T-cell (primary cell): Measurements from ENCODE around the gene ERAP2. TPM values are rescaled to one million over a fixed set of nuclear protein-coding genes. Genes with fewer than 3 reads are reported as not detected.

Experiments
- ATAC-seq, 4 experiments: fragments of 200-7000 bp in 3 of 4; fragments of 150-1000 bp in 1 of 4; cut with Tn5 transposase; replicated peaks in 1 of 4; 1 replicate in 3 of 4; 2 replicates in 1 of 4; pipeline ENCODE4 v1.10.0; 2021; ENCODE audit warnings: moderate library complexity in 3 of 4, mild to moderate bottlenecking in 2 of 4, moderate number of reproducible peaks in 1 of 4
- CTCF ChIA-PET, 2 donors: fragments of 300-600 bp; sonication (Branson Sonifier 250); formaldehyde crosslinking; loops; one replicate each; lab custom pipeline; 2022; ENCODE audit warnings: antibody characterized with exemption in 2 of 2; lab: Charles Lee
- POLR2A ChIA-PET, 2 donors: fragments of 300-600 bp; sonication (Branson Sonifier 250); formaldehyde crosslinking; loops; one replicate each; lab custom pipeline; 2022; ENCODE audit warnings: antibody characterized with exemption in 2 of 2; lab: Charles Lee
- DNase-seq, 35 experiments: peaks; one replicate each; pipeline versions ENCODE4 v3.0.0 to v3.0.0-alpha.2; 2013 to 2023
- H3K27ac ChIP-seq: one replicate; pipeline ENCODE4 v1.5.1; 2013; ENCODE audit warnings: low read length
- H3K27me3 ChIP-seq, 2 experiments: replicated peaks in 1 of 2; 1 replicate in 1 of 2; 2 replicates in 1 of 2; pipeline versions ENCODE4 v1.6.1 to v1.7.0; 2013; ENCODE audit warnings: low read length in 1 of 2, mixed read lengths in 1 of 2; ENCODE audit not compliant: control insufficient read depth in 2 of 2, insufficient read depth in 2 of 2; ENCODE audit errors: extremely low read depth in 1 of 2
- H3K36me3 ChIP-seq, 2 donors: 1 replicate in 1 of 2; 2 replicates in 1 of 2; pipeline versions ENCODE4 v1.6.1 to v1.7.0; 2013; ENCODE audit warnings: low read length in 1 of 2; ENCODE audit not compliant: control insufficient read depth in 2 of 2, insufficient read depth in 1 of 2; ENCODE audit errors: extremely low read depth in 1 of 2
- H3K4me1 ChIP-seq, 2 experiments: 1 replicate in 1 of 2; 2 replicates in 1 of 2; pipeline versions ENCODE4 v1.6.1 to v1.7.0; 2013; ENCODE audit warnings: low read length in 2 of 2, mixed read lengths in 1 of 2; ENCODE audit not compliant: insufficient read depth in 2 of 2, control insufficient read depth in 1 of 2; ENCODE audit errors: extremely low read depth in 1 of 2
- H3K4me3 ChIP-seq, 2 donors: 1 replicate in 1 of 2; 2 replicates in 1 of 2; pipeline versions ENCODE4 v1.5.1 to v1.7.0; 2013; ENCODE audit warnings: mild to moderate bottlenecking in 2 of 2, low read length in 1 of 2, moderate library complexity in 1 of 2; ENCODE audit not compliant: control insufficient read depth in 1 of 2; ENCODE audit errors: extremely low read depth in 1 of 2
- H3K9me3 ChIP-seq: 2 replicates; pipeline ENCODE4 v1.7.0; 2013
- H3K27ac Mint-ChIP-seq, 2 donors: one replicate each; pipeline ENCODE4 v1.8.0; 2020 to 2021; ENCODE audit warnings: mild to moderate bottlenecking in 2 of 2, mixed read lengths in 2 of 2
- H3K27me3 Mint-ChIP-seq, 2 donors: one replicate each; pipeline ENCODE4 v1.8.0; 2021 to 2022; ENCODE audit warnings: mixed read lengths in 2 of 2
- H3K36me3 Mint-ChIP-seq: one replicate; pipeline ENCODE4 v1.8.0; 2021; ENCODE audit warnings: mixed read lengths
- H3K4me1 Mint-ChIP-seq, 3 donors: one replicate each; pipeline ENCODE4 v1.8.0; 2020 to 2022; ENCODE audit warnings: mixed read lengths in 3 of 3, mild to moderate bottlenecking in 1 of 3
- H3K4me3 Mint-ChIP-seq, 3 donors: one replicate each; pipeline ENCODE4 v1.8.0; 2020 to 2022; ENCODE audit warnings: mild to moderate bottlenecking in 3 of 3, mixed read lengths in 3 of 3, moderate library complexity in 3 of 3
- H3K9me3 Mint-ChIP-seq, 3 donors: one replicate each; pipeline ENCODE4 v1.8.0; 2020 to 2022; ENCODE audit warnings: mixed read lengths in 3 of 3
- WGBS: methylation state at CpG from one replicate; pipeline ENCODE4 v1.1.5; 2013; ENCODE audit warnings: missing lambda C conversion rate; ENCODE audit not compliant: insufficient coverage; 5-methylcytosine and 5-hydroxymethylcytosine counted together
- total RNA-seq, 35 experiments: library from RNA in 6 of 35; stranded (reverse) in 6 of 35; fragments of 120-200 nt in 1 of 35; gene quantifications; one replicate each; pipeline versions ENCODE4 v1.2.1 to v1.2.4 and lab custom pipeline; 2013 to 2026

The ERAP2 gene
- total RNA-seq, 5 donors from 2014 or later (not counting 1 experiment from before 2014, with no cell fraction given) = 40.4 to 162 (median 71.6) TPM

DNA sequence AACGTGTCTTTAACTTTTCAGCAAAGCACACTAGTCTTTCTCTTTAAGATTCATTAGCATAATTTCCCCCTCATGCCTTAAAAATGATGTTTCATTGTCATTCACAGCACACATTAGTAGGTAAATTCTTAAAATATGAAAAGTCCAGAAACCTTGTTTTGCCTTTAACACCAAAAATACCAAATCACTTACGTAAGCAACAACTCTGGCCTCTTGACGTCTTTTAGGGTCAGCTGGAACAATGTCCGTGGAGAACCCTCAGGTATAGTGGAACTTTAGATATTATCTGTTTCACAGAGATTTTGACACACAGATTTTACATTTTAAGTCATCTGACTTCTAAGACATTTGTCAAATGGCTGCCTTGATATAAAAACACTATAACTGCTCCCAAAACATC lies 90.5 kb downstream of the ERAP2 start:
- H3K27me3 Mint-ChIP-seq = no peaks in the 10 kb centered on the region
- peaks cover 8% of the 10 kb centered on the region for H3K36me3 Mint-ChIP-seq
- H3K9me3 Mint-ChIP-seq = no peaks in the 10 kb centered on the region
- ChIA-PET CTCF (interaction anchor here (0.6 to 0.7 kb wide), 3 partner anchors 21 to 316 kb away, joined by 3 to 6 read pairs (median 5); no protein-coding TSS in a partner anchor), POLR2A (interaction anchor here in 1 of 2 donors (0.5 to 1.0 kb wide), 4 partner anchors 9 to 217 kb away, joined by 3 to 4 read pairs (median 4); no protein-coding TSS in a partner anchor)
- Histone ChIP-seq H3K4me1 (peaks cover 18 to 51% of the 10 kb centered on the region in 2 experiments), H3K27me3 (no peaks in the 10 kb centered on the region), H3K36me3 (no peaks in the 10 kb centered on the region), H3K9me3 (no peaks in the 10 kb centered on the region), H3K4me3 (no peak overlapping the region), H3K27ac (no peak overlapping the region)
- peak overlapping the region; percentile 39 to 79 for H3K27ac Mint-ChIP-seq
- peaks cover 86 to 91% (median 90%) of the 10 kb centered on the region in 3 donors for H3K4me1 Mint-ChIP-seq
- H3K4me3 Mint-ChIP-seq = no peak overlapping the region
- ATAC-seq = no peak
- no peak for DNase-seq
- WGBS = no CpG with 5 or more reads among the region's 4 CpGs

GRCh38 chr5:96967400-96967799 lies 91.1 kb downstream of the ERAP2 start:
- Histone ChIP-seq H3K27me3 (no peaks in the 10 kb centered on the region), H3K27ac (no peak overlapping the region), H3K9me3 (no peaks in the 10 kb centered on the region), H3K4me3 (no peak overlapping the region), H3K4me1 (peaks cover 19 to 52% of the 10 kb centered on the region in 2 experiments), H3K36me3 (no peaks in the 10 kb centered on the region)
- H3K36me3 Mint-ChIP-seq = peaks cover 8% of the 10 kb centered on the region
- ATAC-seq = no peak
- POLR2A ChIA-PET = no interaction called here
- peaks cover 86 to 91% (median 90%) of the 10 kb centered on the region in 3 donors for H3K4me1 Mint-ChIP-seq
- no peaks in the 10 kb centered on the region for H3K27me3 Mint-ChIP-seq
- H3K9me3 Mint-ChIP-seq = no peaks in the 10 kb centered on the region
- H3K4me3 Mint-ChIP-seq = no peak overlapping the region
- H3K27ac Mint-ChIP-seq = peak overlapping the region; percentile 39 to 79
- WGBS = no CpG with 5 or more reads among the region's 1 CpG
- CTCF ChIA-PET = no interaction called here
- DNase-seq = no peak

- H3K36me3 Mint-ChIP-seq = peaks cover 8% of the 10 kb centered on the region
- POLR2A ChIA-PET = no interaction called here
Measured at GRCh38 chr5:96968074-96968473, 91.8 kb downstream of the ERAP2 start.

DNA sequence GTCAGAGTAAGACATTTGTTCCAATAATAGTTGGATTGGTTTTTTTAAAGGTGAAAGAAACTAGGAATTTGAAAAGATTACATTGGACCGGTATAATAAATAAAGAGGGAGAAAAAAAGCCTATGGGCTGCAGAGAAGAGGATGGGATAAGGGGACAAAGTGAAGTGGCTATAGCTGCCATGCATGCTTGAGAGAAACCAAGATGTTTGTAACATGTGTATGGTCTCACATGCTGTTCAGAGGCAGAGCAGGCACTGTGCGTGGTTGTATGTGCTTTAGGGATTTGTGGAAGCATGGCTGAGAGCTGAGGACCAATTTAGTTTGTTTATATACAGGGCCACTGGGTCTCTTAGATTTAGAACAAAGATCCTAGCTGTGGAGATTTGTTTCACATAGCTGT lies 92.3 kb downstream of the ERAP2 start:
- peaks cover 17 to 52% of the 10 kb centered on the region in 2 experiments for H3K4me1 ChIP-seq
- H3K36me3 ChIP-seq = no peaks in the 10 kb centered on the region
- ATAC-seq (no peak), DNase-seq (no peak)
- ChIA-PET POLR2A (interaction anchor here in 1 of 2 donors (0.7 kb wide), 1 partner anchor 145 kb away, joined by 3 read pairs; no protein-coding TSS in a partner anchor), CTCF (interaction anchor here (0.7 to 1.0 kb wide), 4 partner anchors 9 to 206 kb away, joined by 3 to 6 read pairs (median 4); no protein-coding TSS in a partner anchor)
- H3K4me3 ChIP-seq = no peak overlapping the region
- Mint-ChIP-seq H3K36me3 (peaks cover 8% of the 10 kb centered on the region), H3K27ac (peak overlapping the region; percentile 68 to 84), H3K4me1 (peaks cover 84 to 90% (median 88%) of the 10 kb centered on the region in 3 donors), H3K27me3 (no peaks in the 10 kb centered on the region), H3K4me3 (peak overlapping the region in 2 of 3 donors; percentile 17 to 27), H3K9me3 (no peaks in the 10 kb centered on the region)
- no peaks in the 10 kb centered on the region for H3K27me3 ChIP-seq
- H3K27ac ChIP-seq = no peak overlapping the region
- WGBS = 94% methylated on average over 2 of the region's 2 CpGs
- no peaks in the 10 kb centered on the region for H3K9me3 ChIP-seq

More at GRCh38 chr5:96968074-96968473, 91.8 kb downstream of the ERAP2 start:
- Mint-ChIP-seq H3K27me3 (no peaks in the 10 kb centered on the region), H3K4me3 (peak overlapping the region in 1 of 3 donors; percentile 27), H3K4me1 (peaks cover 86 to 91% (median 90%) of the 10 kb centered on the region in 3 donors), H3K9me3 (no peaks in the 10 kb centered on the region), H3K27ac (peak overlapping the region; percentile 68 to 84)
- CTCF ChIA-PET = no interaction called here
- Histone ChIP-seq H3K36me3 (no peaks in the 10 kb centered on the region), H3K4me3 (no peak overlapping the region), H3K9me3 (no peaks in the 10 kb centered on the region), H3K27me3 (no peaks in the 10 kb centered on the region), H3K4me1 (peaks cover 19 to 53% of the 10 kb centered on the region in 2 experiments), H3K27ac (no peak overlapping the region)
- DNase-seq (no peak), ATAC-seq (no peak)
- WGBS = no CpG with 5 or more reads among the region's 1 CpG

Other genes with a start within 250 kb of the ERAP2 start
- 100 to 1,000 TPM; 166 to 238 (median 191) TPM for gene CAST, start 214.1 kb upstream of the ERAP2 start, total RNA-seq
- gene ERAP1, start 68.6 kb upstream of the ERAP2 start, total RNA-seq = 100 to 1,000 TPM in 4 of 5 donors, 10 to 100 TPM in 1; 91.6 to 153 (median 122) TPM
- 100 to 1,000 TPM in 1 of 5 donors, 10 to 100 TPM in 4; 82.3 to 102 (median 86.3) TPM for gene LNPEP, start 59.6 kb downstream of the ERAP2 start, total RNA-seq